Activated B cell treated with CpG ODN at 0.5 μM for 24 hours (primary cell): ENCODE measurements around the gene HTR4. TPM values are rescaled to one million over a fixed set of nuclear protein-coding genes. Genes with fewer than 3 reads are reported as not detected.

Source experiments
- ATAC-seq: fragments of 200-7000 bp; cut with Tn5 transposase; one replicate; pipeline ENCODE4 v1.10.0; 2021; ENCODE audit warnings: low read depth, mild to moderate bottlenecking, moderate library complexity
- CTCF ChIA-PET: fragments of 350-600 bp; sonication (Branson Sonifier 250); formaldehyde crosslinking; loops from one replicate; lab custom pipeline; 2021; ENCODE audit warnings: antibody characterized with exemption; lab: Charles Lee
- POLR2A ChIA-PET: fragments of 350-600 bp; sonication (Branson Sonifier 250); formaldehyde crosslinking; loops from one replicate; lab custom pipeline; 2021; ENCODE audit warnings: antibody characterized with exemption; lab: Charles Lee
- DNase-seq: peaks from one replicate; pipeline ENCODE4 v3.0.0; 2022
- H3K27ac Mint-ChIP-seq: one replicate; pipeline ENCODE4 v1.8.0; 2020; ENCODE audit warnings: mixed read lengths
- H3K27me3 Mint-ChIP-seq: one replicate; pipeline ENCODE4 v1.8.0; 2021; ENCODE audit warnings: mixed read lengths
- H3K36me3 Mint-ChIP-seq: one replicate; pipeline ENCODE4 v1.8.0; 2021; ENCODE audit warnings: low read depth, mixed read lengths
- H3K4me1 Mint-ChIP-seq: one replicate; pipeline ENCODE4 v1.8.0; 2021; ENCODE audit warnings: mixed read lengths
- H3K4me3 Mint-ChIP-seq: one replicate; pipeline ENCODE4 v1.8.0; 2020; ENCODE audit warnings: mild to moderate bottlenecking, mixed read lengths
- H3K9me3 Mint-ChIP-seq: one replicate; pipeline ENCODE4 v1.8.0; 2020; ENCODE audit warnings: mixed read lengths
- CTCF ChIP-seq: fragments of 200-600 bp; IDR thresholded peaks from one replicate; pipeline ENCODE4 v1.8.0; 2022; ENCODE audit warnings: antibody characterized with exemption, mild to moderate bottlenecking
- intact Hi-C: fragments of 100-400 bp; cut with micrococcal nuclease; formaldehyde crosslinking; loops from one replicate; pipeline ENCODE4 v1.15.1; 2024
- total RNA-seq: library from RNA; stranded (reverse); gene quantifications from 2 replicates; pipeline ENCODE4 v1.2.3, GENCODE V29; 2022

The HTR4 gene, protein sequence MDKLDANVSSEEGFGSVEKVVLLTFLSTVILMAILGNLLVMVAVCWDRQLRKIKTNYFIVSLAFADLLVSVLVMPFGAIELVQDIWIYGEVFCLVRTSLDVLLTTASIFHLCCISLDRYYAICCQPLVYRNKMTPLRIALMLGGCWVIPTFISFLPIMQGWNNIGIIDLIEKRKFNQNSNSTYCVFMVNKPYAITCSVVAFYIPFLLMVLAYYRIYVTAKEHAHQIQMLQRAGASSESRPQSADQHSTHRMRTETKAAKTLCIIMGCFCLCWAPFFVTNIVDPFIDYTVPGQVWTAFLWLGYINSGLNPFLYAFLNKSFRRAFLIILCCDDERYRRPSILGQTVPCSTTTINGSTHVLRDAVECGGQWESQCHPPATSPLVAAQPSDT
- total RNA-seq, result not detected in 2 replicates

GRCh38 chr5:148653836-148654781, at the start of gene HTR4:
TSS of gene HTR4 (minus strand) at chr5:148654527. CDS start at chr5:148637014, 17,513 bp downstream.
- intact Hi-C loops, result no loop called here
- no peaks in the 10 kb centered on the region for H3K36me3 Mint-ChIP-seq
- peaks cover 35% of the 10 kb centered on the region for H3K27me3 Mint-ChIP-seq
- ChIA-PET POLR2A (no interaction called here), CTCF (no interaction called here)
- DNase-seq (no peak), ATAC-seq (no peak)
- no peak within 1 kb of the TSS for H3K4me3 Mint-ChIP-seq
- H3K4me1 Mint-ChIP-seq, result no peaks in the 10 kb centered on the region
- no peak within 1 kb of the TSS for H3K27ac Mint-ChIP-seq
- TF ChIP-seq CTCF, result no peak
- no peaks in the 10 kb centered on the region for H3K9me3 Mint-ChIP-seq

GRCh38 chr5:148702019-148702596, 47.8 kb upstream of the HTR4 start:
- ChIA-PET CTCF (interaction anchor here (1.6 kb wide), 1 partner anchor 29 kb away, joined by 3 read pairs; no protein-coding TSS in a partner anchor), POLR2A (no interaction called here)
- peaks cover 6% of the 10 kb centered on the region for H3K9me3 Mint-ChIP-seq

GRCh38 chr5:148699028-148699427, 44.7 kb upstream of the HTR4 start:
- CTCF ChIA-PET, result no interaction called here
- TF ChIP-seq CTCF, result no peak
- H3K27me3 Mint-ChIP-seq, result peaks cover 12% of the 10 kb centered on the region
- peaks cover 6% of the 10 kb centered on the region for H3K9me3 Mint-ChIP-seq
- H3K4me3 Mint-ChIP-seq, result no peak overlapping the region
- DNase-seq, result no peak
- no peaks in the 10 kb centered on the region for H3K36me3 Mint-ChIP-seq
- ATAC-seq, result no peak
- POLR2A ChIA-PET, result no interaction called here
- intact Hi-C loops, result no loop called here
- H3K27ac Mint-ChIP-seq, result no peak overlapping the region
- H3K4me1 Mint-ChIP-seq, result no peaks in the 10 kb centered on the region

More at GRCh38 chr5:148702019-148702596, 47.8 kb upstream of the HTR4 start:
- Mint-ChIP-seq H3K27ac (no peak overlapping the region), H3K36me3 (no peaks in the 10 kb centered on the region), H3K27me3 (peaks cover 16% of the 10 kb centered on the region), H3K4me3 (no peak overlapping the region), H3K4me1 (no peaks in the 10 kb centered on the region)
- no peak for DNase-seq
- intact Hi-C loops, result no loop called here
- no peak for TF ChIP-seq CTCF
- ATAC-seq, result no peak

- intact Hi-C loops, result no loop called here
- no peak for DNase-seq
- ChIA-PET CTCF (no interaction called here), POLR2A (interaction anchor here (0.6 kb wide), 1 partner anchor 30 kb away, joined by 3 read pairs; no protein-coding TSS in a partner anchor)
- H3K9me3 Mint-ChIP-seq, result peaks cover 9% of the 10 kb centered on the region
- H3K4me1 Mint-ChIP-seq, result no peaks in the 10 kb centered on the region
- no peak for TF ChIP-seq CTCF
- no peak overlapping the region for H3K27ac Mint-ChIP-seq
- no peak overlapping the region for H3K4me3 Mint-ChIP-seq
- no peaks in the 10 kb centered on the region for H3K36me3 Mint-ChIP-seq
- H3K27me3 Mint-ChIP-seq, result peaks cover 10% of the 10 kb centered on the region
- ATAC-seq, result no peak
These were observed 43.5 kb upstream of the HTR4 start for GRCh38 chr5:148697809-148698196.
